Activated T-cell treated with anti-CD3 and anti-CD28 coated beads, Interleukin-2, amount 50 U/mL, for 4 hours (primary cell): ENCODE measurements around the gene CDPF1. TPM values are rescaled to one million over a fixed set of nuclear protein-coding genes. Genes with fewer than 3 reads are reported as not detected.
A peak's percentile ranks its signal among the peaks of the same experiment; 100 is the strongest.

Source experiments
- ATAC-seq, 2 donors: fragments of 200-7000 bp; cut with Tn5 transposase; one replicate each; pipeline ENCODE4 v1.10.0; 2021
- DNase-seq: peaks from one replicate; pipeline ENCODE4 v3.0.0-alpha.2; 2020
- H3K27me3 Mint-ChIP-seq: one replicate; pipeline ENCODE4 v1.8.0; 2021; ENCODE audit warnings: low read depth, mixed read lengths
- H3K36me3 Mint-ChIP-seq: one replicate; pipeline ENCODE4 v1.8.0; 2022; ENCODE audit warnings: mixed read lengths; ENCODE audit not compliant: insufficient read depth
- H3K4me1 Mint-ChIP-seq: one replicate; pipeline ENCODE4 v1.8.0; 2021; ENCODE audit warnings: low read depth, mixed read lengths
- H3K4me3 Mint-ChIP-seq: one replicate; pipeline ENCODE4 v1.8.0; 2021; ENCODE audit warnings: mild to moderate bottlenecking, moderate library complexity, mixed read lengths
- H3K9me3 Mint-ChIP-seq: one replicate; pipeline ENCODE4 v1.8.0; 2021; ENCODE audit warnings: mixed read lengths
- total RNA-seq, 3 donors: library from RNA; stranded (reverse); gene quantifications; one replicate each; pipeline ENCODE4 v1.2.1, GENCODE V29; 2021

The CDPF1 gene
- total RNA-seq, 3 donors from 2014 or later: 5.8 to 10.6 (median 8.9) TPM

DNA sequence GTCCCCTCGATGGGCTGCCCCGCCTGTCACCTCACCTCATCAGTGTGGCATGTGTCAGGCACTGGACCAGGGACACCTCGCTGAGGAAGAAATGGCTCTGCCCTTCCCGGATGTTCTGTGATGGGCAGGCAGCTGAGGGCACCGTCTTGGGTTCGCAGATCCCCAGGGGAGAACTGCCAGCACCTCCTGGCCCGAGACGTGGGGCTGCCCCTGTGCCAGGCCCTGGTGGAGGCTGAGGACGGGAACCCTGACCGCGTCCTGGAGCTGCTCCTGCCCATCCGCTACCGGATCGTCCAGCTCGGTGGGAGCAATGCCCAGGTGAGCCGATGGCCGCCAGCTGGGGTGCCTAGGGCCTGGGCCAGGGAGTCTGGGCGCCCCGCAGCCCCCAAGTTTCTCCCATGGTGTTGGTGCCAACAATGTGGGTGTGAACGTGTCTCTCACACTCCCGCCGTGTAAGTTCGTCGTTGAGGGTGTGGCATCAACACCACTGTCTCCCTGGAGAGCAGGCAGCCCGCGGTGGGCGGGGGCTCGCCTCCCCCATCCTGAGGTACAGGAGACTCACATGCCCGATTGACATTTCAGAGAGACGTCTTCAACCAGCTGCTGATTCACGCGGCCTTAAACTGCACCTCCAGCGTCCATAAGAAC is 39.3 kb upstream of the CDPF1 start:
- H3K4me1 Mint-ChIP-seq: peaks cover 13% of the 10 kb centered on the region
- ATAC-seq (no peak), DNase-seq (no peak)
- peak overlapping the region; percentile 43 for H3K4me3 Mint-ChIP-seq
- H3K9me3 Mint-ChIP-seq: peaks cover 5% of the 10 kb centered on the region
- peaks cover 13% of the 10 kb centered on the region for H3K36me3 Mint-ChIP-seq
- no peaks in the 10 kb centered on the region for H3K27me3 Mint-ChIP-seq

DNA sequence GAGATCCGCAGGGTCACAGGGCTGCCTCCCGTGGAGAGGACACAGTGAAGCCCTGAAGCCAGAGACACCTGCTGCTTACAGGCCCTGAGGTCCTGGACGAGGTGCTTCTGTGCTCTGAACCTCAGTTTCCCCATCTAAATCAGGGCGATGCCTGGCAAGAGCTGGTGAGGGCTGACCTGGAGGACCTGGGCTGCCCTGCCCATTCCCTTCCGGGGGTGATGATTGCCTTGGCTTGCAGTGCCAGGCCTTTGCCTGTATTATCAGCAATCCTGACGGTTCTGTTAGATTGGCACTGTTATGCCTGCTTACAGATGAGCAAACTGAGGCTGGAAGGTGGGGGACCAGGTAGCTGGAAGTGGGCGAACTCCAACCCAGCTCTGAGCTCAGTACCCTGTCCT is 38.8 kb upstream of the CDPF1 start:
- H3K4me3 Mint-ChIP-seq: no peak overlapping the region

DNA sequence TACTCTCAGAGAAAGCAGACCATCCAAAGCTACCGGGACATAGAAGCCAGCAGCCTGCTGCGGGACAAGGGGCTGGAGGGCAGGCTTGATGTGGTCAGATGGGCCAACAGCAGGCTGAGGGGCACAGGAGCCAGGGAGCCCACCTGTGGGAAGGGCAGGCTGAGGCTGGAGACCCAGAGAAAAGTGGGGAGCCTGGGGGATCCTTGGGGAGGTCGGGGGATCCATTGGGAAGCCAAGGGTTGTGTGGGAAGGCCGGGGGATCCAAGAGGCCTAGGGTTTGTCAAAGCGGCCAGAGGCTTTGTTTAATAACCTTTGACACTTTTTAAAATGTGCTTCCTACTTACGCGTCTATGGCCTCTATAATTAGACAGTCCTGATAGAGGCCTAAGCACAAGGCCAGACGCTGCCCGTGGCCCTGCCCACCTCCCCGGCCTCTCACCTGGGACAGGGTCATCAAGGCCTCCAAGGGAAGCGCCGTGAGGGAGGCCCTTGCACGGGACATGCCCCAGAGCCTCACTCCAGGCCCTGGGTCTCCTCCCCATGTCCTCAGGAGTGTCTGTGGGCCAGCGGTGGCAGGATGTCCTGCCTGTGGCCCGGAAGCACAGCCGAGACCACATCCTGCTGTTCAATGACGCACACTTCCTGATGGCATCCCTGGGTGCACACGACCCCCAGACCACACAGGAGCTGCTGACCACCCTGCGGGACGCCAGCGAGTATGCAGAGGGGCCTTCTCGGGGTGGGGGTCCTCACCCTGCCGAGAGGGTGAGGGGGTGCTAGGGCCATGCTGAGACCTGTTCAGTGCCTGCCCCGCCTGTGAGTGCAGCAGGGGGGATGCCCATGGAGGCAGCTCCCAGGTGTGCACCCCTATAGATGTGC is 38.0 kb upstream of the CDPF1 start:
- Mint-ChIP-seq H3K9me3 (peaks cover 5% of the 10 kb centered on the region), H3K4me1 (peaks cover 13% of the 10 kb centered on the region), H3K36me3 (peaks cover 19% of the 10 kb centered on the region), H3K27me3 (no peaks in the 10 kb centered on the region), H3K4me3 (peak overlapping the region; percentile 74)
- ATAC-seq (peak; percentile 54 to 74), DNase-seq (no peak)

More for the DNA sequence above, 38.8 kb upstream of the CDPF1 start:
- no peak for ATAC-seq
- Mint-ChIP-seq H3K9me3 (peaks cover 5% of the 10 kb centered on the region), H3K36me3 (peaks cover 18% of the 10 kb centered on the region), H3K27me3 (no peaks in the 10 kb centered on the region), H3K4me1 (peaks cover 13% of the 10 kb centered on the region)
- no peak for DNase-seq

DNA sequence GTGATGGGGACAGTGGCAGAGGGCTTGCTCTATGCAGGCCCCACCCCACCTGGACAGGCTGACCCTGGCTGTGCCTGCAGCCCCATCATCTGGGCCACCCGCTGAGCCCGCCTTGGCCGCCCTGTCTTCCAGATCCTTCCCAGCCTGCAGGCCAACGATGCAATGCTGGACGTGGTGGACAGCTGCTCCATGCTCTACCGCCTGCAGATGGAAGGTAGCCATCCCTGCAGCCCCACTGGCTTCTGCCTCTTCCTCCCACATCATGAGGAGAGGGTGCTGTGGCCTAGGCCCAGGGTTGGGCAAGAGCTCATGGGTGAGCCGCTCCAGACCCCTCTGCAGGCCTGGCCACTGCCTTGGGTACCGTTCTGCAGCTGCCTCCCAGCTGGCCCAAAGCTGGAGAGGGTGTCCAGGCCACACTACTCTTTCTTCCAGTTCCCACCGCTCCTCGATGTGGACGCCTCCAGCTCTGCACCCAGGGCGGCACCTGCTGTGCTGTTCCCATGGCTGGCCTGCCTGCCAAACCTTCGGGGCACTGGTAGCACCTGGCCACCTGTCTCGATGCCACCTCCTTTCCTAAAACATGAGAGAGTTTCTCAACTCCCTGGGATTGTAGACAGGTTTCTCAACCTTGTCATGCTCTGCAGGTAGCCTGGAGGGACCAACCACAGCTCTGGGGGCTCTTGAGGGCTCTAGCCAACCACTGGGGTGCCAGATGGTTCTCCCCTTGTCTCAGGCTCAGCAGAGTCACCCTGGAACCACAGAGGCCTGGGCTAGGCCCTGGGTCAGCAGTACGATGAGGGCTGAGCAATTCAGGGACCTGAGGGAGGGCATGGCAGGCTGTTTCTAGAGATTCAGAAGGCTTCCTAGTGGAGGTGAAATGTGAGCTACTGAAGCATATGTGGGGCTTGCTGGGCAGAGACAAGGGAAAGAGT is 37.1 kb upstream of the CDPF1 start:
- peak overlapping the region; percentile 74 for H3K4me3 Mint-ChIP-seq
- no peak for ATAC-seq
- H3K4me1 Mint-ChIP-seq: peaks cover 13% of the 10 kb centered on the region
- no peaks in the 10 kb centered on the region for H3K27me3 Mint-ChIP-seq
- H3K36me3 Mint-ChIP-seq: peaks cover 15% of the 10 kb centered on the region
- DNase-seq: no peak
- peaks cover 1% of the 10 kb centered on the region for H3K9me3 Mint-ChIP-seq

DNA sequence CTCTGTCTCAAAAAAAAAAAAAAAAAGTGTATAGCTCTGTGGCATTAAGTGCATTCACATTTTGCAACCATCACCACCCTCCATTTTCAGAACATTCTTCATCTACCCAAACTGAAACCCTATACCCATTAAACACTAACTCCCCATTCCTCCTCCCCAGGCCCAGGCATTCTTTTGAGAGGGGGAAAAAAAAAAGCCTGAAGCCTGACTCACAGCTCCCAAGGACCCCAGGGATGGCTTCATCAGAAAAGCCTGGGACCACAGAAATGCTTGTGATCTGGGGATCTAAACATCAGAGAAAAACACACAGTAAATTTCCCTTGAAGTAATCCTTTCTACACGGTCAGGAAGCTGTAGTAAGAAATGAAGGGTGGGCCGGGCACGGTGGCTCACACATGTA is 35.9 kb upstream of the CDPF1 start:
- Mint-ChIP-seq H3K4me3 (no peak overlapping the region), H3K27me3 (no peaks in the 10 kb centered on the region), H3K36me3 (peaks cover 19% of the 10 kb centered on the region), H3K4me1 (peaks cover 13% of the 10 kb centered on the region), H3K9me3 (no peaks in the 10 kb centered on the region)
- no peak for DNase-seq
- no peak for ATAC-seq

DNA sequence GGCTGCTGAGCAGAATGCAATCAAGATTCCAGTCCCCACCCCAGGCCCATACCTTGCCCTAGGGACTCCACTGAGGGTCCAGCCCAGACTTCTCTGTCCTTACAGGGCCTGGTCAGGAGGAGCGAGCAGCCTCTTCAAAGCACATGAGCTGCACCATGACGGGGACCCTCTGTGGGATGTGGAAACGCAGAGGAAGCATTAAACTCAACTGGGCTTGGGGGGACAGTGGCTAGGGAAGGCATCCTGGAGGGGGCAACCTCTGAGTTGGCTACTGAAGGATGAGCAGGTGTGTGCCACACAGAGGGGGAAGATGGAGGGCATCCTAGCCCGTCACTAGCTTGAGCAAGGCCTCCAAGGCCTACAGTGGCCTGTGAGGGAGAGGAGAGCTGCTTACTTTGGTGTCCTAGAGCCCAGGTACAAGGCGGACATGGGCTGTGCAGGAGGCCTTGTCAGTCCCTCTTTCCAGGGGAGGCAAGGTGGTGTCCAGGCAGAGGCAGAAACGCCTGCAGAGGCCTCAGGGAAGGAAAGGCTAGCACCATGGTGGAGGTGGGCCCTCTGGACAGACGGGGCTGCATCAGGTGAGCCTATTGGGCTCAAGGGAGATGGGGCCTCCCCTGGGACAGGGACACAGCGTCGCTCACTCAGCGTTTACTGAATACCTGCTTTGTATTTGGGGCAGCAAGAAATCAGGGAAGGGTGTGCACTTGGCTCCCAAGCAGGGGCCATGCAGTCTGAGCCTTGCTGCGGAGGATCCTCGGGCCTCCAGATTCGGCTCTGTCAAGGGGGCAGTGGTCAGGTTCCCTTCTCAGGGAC is 32.0 kb upstream of the CDPF1 start:
- no peak for DNase-seq
- Mint-ChIP-seq H3K36me3 (peaks cover 23% of the 10 kb centered on the region), H3K4me1 (peaks cover 2% of the 10 kb centered on the region)

DNA sequence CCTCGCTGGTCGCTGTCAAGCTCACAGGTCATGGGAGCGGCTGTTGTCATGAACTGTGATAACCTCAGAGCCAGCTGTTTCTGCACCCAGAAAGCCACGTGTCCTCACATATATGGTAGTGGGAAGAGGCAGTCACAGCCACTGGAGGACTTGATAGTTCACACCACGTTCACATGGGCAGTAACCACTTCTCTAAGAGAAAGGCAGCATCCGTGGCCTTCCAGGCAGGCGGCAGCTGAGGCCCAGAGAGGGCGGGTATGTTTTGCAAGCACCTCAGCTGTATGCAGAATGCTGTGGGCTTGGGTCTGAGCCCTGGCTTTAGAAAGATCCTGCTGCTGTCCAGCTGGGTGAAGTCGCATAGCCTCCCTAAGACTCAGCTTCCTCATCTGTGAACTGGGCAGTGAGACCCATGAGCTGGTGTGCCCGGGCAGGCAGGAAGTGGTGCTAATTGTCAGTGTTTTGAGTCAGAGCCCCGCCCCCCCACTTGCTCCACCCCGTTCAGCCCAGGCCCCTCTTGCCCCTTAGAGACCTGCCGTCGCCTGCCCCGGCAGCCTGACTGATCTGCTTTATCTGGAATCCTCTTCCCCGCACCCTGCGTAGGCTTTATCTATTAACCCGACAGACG is 31.0 kb upstream of the CDPF1 start:
- no peaks in the 10 kb centered on the region for H3K27me3 Mint-ChIP-seq
- DNase-seq: no peak
- peak overlapping the region; percentile 48 for H3K4me3 Mint-ChIP-seq
- peak in 1 of 2 donors; percentile 46 for ATAC-seq
- H3K9me3 Mint-ChIP-seq: no peaks in the 10 kb centered on the region
- peaks cover 2% of the 10 kb centered on the region for H3K4me1 Mint-ChIP-seq
- peaks cover 23% of the 10 kb centered on the region for H3K36me3 Mint-ChIP-seq

More for the DNA sequence above, 32.0 kb upstream of the CDPF1 start:
- ATAC-seq: no peak
- Mint-ChIP-seq H3K9me3 (no peaks in the 10 kb centered on the region), H3K27me3 (no peaks in the 10 kb centered on the region), H3K4me3 (peak overlapping the region; percentile 32)

DNA sequence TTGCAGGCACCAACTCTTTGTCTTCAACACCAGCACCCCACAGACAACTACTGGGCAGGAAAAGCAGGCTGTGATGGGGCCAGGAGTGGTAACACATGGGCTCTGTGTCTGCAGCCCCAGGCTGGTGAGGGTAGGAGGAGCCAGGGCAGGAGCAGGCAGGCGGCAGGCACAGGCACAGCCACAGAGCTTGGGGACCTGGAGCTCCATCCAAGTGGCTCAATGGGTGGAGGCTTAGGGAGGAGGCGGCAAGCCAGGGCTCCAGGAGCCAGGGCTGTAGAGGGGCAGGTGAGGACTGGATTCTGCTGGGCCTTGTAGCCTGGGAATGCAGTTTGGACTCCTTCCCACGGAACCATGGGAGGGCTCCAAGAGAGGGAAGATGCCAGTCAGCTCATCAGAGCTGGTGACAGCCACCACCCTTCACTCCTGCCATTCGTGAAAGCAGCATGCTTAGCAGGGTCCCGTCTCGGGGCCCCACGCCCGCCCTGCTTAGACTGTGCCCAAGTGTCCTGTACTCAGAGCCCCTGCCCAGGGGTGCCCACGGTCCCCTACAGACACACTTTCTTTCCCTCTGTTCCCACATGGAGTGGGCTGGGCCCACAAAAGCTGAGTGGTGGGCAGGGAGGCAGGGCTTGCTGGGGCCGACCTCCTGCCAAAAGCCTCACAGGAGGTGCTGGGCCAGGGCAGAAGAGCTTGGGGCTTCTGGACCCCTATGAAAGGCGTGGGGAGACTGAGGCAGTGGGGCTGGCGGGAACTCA is 30.1 kb upstream of the CDPF1 start:
- peaks cover 4% of the 10 kb centered on the region for H3K9me3 Mint-ChIP-seq
- H3K4me3 Mint-ChIP-seq: no peak overlapping the region
- no peaks in the 10 kb centered on the region for H3K27me3 Mint-ChIP-seq
- peaks cover 29% of the 10 kb centered on the region for H3K36me3 Mint-ChIP-seq
- H3K4me1 Mint-ChIP-seq: peaks cover 7% of the 10 kb centered on the region
- DNase-seq: no peak
- no peak for ATAC-seq

DNA sequence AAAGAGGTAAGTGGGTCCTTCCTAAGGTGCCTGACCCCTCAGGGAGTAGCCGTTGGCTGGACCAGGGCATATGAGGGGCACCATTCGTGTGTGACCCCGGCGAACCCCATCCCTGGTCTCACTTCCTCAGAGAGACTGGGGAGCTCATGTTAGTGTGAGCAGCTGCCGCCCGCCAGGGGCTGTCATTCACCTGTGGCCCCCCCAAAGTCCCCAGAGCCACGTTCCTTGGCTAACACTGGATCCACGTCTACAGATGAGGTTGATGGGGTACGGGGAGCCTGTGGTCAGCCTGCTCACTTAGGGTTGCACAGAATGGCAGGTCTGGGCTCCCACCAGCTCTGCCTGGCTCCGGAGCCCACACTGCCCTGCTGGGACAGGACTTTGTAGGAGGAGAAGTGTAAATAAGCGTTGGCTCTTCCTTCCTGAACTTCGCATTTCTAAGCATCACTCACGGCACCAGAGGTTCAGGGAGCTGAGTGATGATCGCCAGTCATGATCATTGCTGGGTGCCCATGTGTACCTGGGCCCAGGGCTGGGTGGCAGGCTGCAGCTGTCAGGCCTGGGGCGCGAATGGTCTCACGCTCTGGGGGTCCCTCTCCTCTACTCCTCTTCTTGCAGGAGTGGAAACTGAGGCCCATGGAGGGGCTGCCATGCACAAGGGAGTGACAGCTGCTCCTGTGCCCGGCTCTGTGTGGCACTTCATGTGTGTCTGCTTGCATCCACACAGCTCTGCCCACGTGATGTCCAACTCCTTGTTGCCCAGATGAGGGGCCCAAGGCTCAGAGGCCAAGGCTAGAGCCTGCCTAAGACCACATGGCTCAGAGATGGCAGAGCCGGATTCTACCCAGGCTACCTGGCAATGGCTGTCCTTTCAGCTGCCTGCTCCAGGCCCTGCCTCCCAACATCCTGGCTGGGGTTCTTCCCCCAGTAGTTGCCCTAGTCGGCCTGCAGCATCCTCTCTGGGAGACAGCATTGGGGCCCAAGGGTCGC is 28.9 kb upstream of the CDPF1 start:
- Mint-ChIP-seq H3K36me3 (peaks cover 25% of the 10 kb centered on the region), H3K4me3 (no peak overlapping the region), H3K27me3 (no peaks in the 10 kb centered on the region), H3K4me1 (peaks cover 7% of the 10 kb centered on the region), H3K9me3 (peaks cover 4% of the 10 kb centered on the region)
- ATAC-seq: no peak
- no peak for DNase-seq

DNA sequence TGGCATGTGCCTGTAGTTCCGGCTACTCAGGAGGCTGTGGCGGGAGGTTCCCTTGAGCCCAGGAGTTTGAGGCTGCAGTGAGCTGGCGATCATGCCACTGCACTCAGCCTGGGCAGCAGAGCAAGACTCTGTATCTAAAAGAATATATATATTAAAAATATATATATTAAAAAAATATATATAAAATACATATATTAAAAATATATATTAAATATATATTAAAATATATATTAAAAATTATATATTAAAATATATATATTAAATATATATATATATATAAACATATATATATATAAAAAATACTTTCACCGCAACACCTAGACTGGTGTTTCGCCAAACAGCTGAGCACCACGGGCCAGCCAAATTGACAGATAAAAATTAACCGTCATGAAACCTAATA is 26.5 kb upstream of the CDPF1 start:
- Mint-ChIP-seq H3K4me1 (peaks cover 7% of the 10 kb centered on the region), H3K9me3 (peaks cover 4% of the 10 kb centered on the region), H3K27me3 (no peaks in the 10 kb centered on the region), H3K36me3 (peaks cover 21% of the 10 kb centered on the region), H3K4me3 (no peak overlapping the region)
- DNase-seq (no peak), ATAC-seq (no peak)

DNA sequence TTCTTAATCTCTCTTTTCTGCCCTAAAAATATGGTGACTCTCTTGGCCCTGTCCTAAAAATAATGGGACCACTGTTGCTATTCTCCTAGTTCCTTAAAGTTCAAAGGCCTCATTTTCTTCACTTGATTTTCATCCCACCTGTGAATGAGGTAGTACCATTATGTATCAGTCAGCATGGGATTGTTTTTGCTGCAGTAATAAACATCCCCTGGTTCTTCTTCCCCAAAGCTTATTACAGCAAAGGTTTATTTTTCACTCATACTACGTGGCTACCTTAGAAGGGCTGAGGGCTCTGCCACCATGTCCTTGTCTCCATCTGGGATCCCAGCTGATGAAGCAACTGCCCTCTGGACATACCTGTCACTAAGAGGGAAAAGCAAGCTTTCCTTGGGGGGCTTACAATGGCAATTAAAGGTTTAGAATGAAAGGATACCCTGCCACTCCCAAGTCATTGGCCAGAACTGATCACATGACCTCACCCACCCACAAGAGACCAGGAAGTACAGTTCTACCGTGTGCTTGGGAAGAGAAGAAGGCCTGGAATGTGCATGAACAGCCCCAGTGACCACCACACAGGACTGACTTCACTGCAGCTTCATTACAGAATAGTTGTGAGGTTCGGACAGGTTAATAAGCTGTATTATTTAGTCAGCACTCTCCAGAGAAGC is 25.5 kb upstream of the CDPF1 start:
- DNase-seq: no peak
- Mint-ChIP-seq H3K27me3 (no peaks in the 10 kb centered on the region), H3K9me3 (peaks cover 4% of the 10 kb centered on the region), H3K4me1 (peaks cover 4% of the 10 kb centered on the region), H3K36me3 (peaks cover 19% of the 10 kb centered on the region), H3K4me3 (no peak overlapping the region)
- ATAC-seq: no peak
